LNCAP (cell line): ENCODE results near the gene LYVE1.

Experiments
- TF ChIP-seq, protein P1 (sequence below): fragments of 450-650 bp; IDR thresholded peaks from 2 replicates; pipeline ENCODE4 v1.5.1; 2017; ENCODE audit warnings: mild to moderate bottlenecking

Gene LYVE1

DNA sequence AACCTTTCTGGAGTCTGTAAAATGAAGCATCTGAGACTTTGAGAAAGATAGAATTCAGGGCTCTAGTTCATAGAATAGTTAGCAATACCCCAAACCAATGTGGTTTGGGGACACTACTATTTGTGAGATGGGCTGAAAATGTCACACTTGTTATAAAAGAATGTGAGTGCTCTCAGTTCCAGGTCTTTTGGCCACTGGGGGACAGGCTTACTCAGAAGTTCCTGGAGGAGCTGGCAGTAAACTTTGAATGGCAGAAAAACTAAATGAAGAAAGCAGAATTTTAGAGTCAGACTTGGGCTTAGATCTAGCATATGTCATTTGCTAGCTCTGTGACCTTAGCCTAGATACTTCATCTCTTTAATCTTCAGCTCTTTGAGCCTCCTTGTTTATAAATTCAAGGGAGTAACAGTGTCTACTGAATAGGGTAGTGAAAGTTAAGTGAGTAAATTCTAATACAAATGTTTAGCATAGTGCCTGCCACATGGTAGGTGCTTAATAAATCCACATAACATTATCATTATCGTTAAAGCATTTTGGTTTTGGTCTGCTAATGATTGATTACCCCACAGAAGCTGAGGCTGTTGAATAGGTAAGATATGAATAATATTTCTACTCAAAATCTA, 3.7 kb downstream of the LYVE1 start:
- TF ChIP-seq, protein P1, sequence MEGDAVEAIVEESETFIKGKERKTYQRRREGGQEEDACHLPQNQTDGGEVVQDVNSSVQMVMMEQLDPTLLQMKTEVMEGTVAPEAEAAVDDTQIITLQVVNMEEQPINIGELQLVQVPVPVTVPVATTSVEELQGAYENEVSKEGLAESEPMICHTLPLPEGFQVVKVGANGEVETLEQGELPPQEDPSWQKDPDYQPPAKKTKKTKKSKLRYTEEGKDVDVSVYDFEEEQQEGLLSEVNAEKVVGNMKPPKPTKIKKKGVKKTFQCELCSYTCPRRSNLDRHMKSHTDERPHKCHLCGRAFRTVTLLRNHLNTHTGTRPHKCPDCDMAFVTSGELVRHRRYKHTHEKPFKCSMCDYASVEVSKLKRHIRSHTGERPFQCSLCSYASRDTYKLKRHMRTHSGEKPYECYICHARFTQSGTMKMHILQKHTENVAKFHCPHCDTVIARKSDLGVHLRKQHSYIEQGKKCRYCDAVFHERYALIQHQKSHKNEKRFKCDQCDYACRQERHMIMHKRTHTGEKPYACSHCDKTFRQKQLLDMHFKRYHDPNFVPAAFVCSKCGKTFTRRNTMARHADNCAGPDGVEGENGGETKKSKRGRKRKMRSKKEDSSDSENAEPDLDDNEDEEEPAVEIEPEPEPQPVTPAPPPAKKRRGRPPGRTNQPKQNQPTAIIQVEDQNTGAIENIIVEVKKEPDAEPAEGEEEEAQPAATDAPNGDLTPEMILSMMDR: no peak

DNA sequence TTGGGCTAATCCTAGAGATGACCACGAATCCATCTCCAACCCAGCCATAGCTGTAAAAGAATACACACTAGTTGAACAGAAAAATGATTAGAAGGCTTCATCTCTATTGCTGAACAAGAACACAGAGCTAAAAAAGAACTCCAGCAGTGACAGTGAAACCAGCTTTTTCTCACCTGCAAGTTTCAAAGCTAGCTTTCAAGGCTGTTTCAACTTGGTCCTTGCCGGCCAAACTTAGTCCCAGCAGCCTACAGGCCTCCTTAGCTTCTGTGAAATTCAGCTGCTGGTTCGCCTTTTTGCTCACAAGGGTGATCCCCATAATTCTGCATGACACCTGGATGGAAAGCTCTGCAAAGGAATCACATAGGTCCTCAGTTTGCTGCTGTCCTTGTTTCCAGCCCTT, 4.4 kb downstream of the LYVE1 start:
- TF ChIP-seq, protein P1: no peak

DNA sequence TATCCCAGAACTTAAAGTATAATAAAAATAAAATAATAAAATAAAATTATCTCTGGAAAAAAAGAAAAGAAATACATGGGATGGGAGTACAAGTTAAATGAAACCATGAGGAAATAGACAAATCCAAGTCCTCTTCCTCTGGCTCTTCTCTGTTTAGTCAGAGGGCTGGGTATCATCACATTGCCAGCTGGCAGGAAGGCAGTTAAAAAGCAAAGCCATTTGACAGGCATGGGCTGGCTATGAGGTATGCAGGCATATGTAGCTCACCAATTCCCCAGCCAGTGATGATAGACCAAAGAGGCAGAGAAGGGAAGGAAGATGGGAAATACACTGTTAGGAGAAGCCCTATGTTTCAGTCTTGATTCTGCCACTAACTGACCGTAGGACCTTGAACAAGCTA, 6.5 kb downstream of the LYVE1 start:
- TF ChIP-seq, protein P1: no peak

DNA sequence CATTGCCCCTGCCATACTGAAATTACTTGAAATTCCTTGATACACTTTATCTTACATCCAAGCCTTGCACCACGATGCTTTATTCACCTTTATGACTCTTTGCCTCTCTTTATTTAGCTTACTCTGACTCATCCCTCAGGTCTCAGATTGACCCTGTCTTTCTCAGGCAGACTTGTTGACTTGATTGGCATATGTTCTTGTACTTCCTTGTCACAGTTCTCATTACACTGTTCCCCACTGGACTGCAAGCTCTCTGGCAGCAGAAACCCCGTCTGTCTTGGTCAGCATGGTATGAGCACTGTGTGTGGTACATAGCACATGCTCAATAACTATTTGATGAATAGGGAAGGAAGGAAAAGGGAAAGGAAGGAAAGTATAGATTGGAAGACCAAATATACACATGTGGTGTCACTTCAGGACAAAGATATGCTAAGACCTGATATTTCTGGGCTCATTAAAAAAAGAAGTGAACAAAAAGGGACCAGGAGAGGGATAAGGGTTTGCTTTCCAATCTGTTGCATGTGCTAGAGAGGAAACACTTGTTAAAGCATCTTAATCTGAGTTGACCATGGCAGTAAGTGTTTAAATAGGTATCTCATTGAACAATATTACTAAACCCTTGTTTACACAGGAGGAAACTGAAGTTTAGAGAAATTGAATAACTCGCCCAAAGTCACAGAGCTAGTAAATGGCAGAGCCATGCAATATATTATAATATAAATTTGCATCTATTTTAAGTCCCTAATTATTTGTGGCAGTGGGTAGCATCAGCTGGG, 7.2 kb downstream of the LYVE1 start:
- TF ChIP-seq, protein P1: no peak

DNA sequence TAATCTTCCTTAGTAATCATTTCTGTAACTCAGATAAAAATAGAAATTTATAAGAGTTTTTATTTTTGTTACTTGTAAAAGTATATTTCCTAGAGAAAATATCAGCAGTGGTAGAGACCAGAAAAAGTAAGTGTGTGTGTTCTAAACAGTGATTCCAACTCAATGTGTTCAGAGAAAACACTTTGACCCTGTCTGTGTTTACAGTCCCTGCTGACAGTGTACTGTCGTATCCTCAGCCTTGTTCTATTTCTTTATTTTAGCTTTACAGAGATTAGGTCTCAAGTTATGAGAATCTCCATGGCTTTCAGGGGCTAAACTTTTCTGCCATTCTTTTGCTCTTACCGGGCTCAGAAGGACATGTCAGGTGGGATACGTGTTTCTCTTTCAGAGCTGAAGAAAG, 10.2 kb downstream of the LYVE1 start:
- TF ChIP-seq, protein P1: no peak

DNA sequence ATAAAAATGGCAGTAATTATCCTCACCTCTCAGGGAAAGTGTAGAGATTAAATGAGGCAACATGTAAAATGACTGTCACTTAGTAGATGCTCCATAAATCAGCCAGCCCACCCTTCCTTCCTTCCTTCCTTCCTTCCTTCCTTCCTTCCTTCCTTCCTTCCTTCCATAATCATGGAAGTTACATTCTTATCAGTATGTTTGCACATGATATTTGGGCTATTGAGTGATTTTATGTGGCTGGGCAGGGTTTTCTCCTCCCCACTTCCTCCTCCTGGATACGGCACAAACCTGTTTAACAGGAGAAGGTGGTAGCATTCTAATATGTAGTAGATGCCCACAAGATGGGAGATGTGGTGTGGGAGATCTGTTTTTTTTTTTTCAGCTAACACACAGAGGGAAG, 11.9 kb downstream of the LYVE1 start:
- TF ChIP-seq, protein P1: no peak

DNA sequence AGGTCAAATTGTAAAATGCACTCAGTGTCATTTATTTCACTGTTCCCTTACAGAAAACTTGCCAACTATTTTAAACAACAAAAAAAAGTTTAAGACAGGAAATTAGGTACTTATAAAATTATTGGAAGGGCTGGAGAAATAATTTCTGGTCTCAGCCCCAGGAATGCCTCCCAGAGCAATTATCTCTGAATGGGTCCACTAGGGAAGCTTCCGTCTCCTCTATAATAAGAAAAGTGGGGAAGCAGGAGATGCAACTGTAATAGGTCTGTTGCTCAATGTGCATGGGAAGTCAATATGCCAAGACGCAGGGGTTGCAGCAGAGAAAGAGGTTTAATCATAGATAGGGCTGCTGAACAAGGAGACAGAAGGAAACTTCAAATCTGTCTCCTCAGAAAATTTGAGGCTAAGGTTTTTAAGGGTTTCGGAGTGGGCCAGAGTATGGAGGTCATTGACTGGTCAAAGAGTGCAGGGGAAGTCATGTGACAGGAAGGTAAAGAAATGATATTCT, 16.6 kb downstream of the LYVE1 start:
- TF ChIP-seq, protein P1: no peak
